Stimulated activated naive CD8-positive, alpha-beta T cell treated with anti-CD3 and anti-CD28 coated beads, Interleukin-15, Interleukin-2, amounts not matched to agents 100 ng/mL and 50 ng/mL, for 24 hours (primary cell): ENCODE data around the gene DPH7.
"Not testable (repeated sequence)": the region's sequence is repeated elsewhere in the genome, so short reads cannot be mapped to it uniquely, and the experiment has no call there.

Experiments
- H3K27ac Mint-ChIP-seq: one replicate; pipeline ENCODE4 v1.8.0; 2021; ENCODE audit warnings: mild to moderate bottlenecking, mixed read lengths
- H3K27me3 Mint-ChIP-seq: one replicate; pipeline ENCODE4 v1.8.0; 2021; ENCODE audit warnings: mixed read lengths
- H3K36me3 Mint-ChIP-seq: one replicate; pipeline ENCODE4 v1.8.0; 2021; ENCODE audit warnings: low read depth, mixed read lengths
- H3K4me1 Mint-ChIP-seq: one replicate; pipeline ENCODE4 v1.8.0; 2021; ENCODE audit warnings: low read depth, mixed read lengths
- H3K4me3 Mint-ChIP-seq: one replicate; pipeline ENCODE4 v1.8.0; 2021; ENCODE audit warnings: mild to moderate bottlenecking, mixed read lengths
- H3K9me3 Mint-ChIP-seq: one replicate; pipeline ENCODE4 v1.8.0; 2021; ENCODE audit warnings: mixed read lengths

DPH7 gene

DNA sequence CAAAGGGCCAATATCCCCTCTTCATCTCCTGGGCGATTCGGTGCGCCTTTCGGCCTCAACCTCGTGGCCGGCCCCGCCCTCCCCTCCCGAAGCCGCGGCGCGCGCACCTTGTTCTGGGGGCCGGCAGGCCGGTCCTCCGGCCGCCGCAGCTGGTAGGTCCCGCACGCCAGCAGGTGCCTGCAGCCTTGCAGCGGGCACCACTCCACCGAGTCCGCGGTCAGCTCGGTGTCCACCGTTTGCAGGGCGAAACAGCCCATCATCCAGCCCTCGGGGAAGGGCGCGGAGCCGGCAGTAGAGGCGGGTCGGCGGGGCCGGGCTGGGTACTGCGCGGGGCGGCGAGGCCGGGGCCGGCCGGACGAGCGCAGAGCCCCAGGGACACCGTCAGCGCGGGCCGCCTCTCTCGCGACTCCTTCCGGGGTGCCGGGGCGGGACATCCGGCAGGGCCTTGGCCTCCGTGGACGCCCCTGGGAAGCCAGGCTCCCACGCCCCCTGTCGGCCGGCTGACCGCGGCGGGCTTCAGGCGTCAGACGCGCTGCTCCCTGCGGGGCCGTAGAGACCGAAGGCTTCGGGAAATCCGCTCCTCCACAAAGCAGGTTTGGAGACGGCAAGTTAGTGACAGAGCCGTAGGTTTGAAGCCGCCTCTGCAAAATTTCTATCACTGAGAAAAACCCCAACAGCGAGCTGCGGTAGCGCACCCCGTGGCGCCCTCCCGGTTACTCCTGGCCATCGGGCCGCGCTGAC, at the start of gene DPH7:
TSS of gene DPH7 (minus strand) at position 408 of the 741 bp plus-strand sequence. CDS start at position 260, 148 bp downstream.
- H3K9me3 Mint-ChIP-seq: no peaks in the 10 kb centered on the region
- H3K27me3 Mint-ChIP-seq: no peaks in the 10 kb centered on the region
- peak within 1 kb of the TSS; percentile 82 for H3K27ac Mint-ChIP-seq
- H3K4me1 Mint-ChIP-seq: peaks cover 39% of the 10 kb centered on the region
- H3K4me3 Mint-ChIP-seq: peak within 1 kb of the TSS; percentile 91
- peaks cover 51% of the 10 kb centered on the region for H3K36me3 Mint-ChIP-seq

GRCh38 chr9:137627406-137627805, 48.7 kb upstream of the DPH7 start:
- Mint-ChIP-seq H3K4me1 (peaks cover 65% of the 10 kb centered on the region), H3K27ac (peak overlapping the region; percentile 36), H3K36me3 (peaks cover 22% of the 10 kb centered on the region)
- H3K4me3 Mint-ChIP-seq, H3K27me3 Mint-ChIP-seq, H3K9me3 Mint-ChIP-seq: not testable (repeated sequence)

- peaks cover 63% of the 10 kb centered on the region for H3K4me1 Mint-ChIP-seq
- no peak overlapping the region for H3K27ac Mint-ChIP-seq
- H3K27me3 Mint-ChIP-seq: no peaks in the 10 kb centered on the region
- peaks cover 22% of the 10 kb centered on the region for H3K36me3 Mint-ChIP-seq
- H3K4me3 Mint-ChIP-seq: peak overlapping the region; percentile 8
- H3K9me3 Mint-ChIP-seq: no peaks in the 10 kb centered on the region
Measured at GRCh38 chr9:137626464-137626863, 47.7 kb upstream of the DPH7 start.

DNA sequence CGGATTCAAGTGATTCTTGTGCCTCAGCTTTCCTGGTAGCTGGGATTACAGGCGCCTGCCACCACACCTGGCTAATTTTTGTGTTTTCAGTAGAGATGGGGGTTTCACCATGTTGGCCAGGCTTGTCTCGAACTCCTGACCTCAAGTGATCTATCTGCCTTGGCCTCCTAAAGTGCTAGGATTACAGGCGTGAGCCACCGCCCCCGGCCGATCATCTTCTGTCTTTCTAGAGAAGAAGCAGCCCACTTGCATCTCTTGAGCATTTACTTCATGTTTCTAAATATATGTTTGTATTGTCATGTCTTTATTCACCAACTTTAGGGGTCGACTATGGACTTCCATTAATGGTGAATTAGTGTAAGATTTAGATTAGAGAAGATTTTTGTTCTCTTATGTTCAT, 43.5 kb upstream of the DPH7 start:
- Mint-ChIP-seq H3K4me1 (peaks cover 56% of the 10 kb centered on the region), H3K27ac (peak overlapping the region; percentile 65), H3K36me3 (peaks cover 21% of the 10 kb centered on the region)
- H3K9me3 Mint-ChIP-seq, H3K27me3 Mint-ChIP-seq, H3K4me3 Mint-ChIP-seq: not testable (repeated sequence)

DNA sequence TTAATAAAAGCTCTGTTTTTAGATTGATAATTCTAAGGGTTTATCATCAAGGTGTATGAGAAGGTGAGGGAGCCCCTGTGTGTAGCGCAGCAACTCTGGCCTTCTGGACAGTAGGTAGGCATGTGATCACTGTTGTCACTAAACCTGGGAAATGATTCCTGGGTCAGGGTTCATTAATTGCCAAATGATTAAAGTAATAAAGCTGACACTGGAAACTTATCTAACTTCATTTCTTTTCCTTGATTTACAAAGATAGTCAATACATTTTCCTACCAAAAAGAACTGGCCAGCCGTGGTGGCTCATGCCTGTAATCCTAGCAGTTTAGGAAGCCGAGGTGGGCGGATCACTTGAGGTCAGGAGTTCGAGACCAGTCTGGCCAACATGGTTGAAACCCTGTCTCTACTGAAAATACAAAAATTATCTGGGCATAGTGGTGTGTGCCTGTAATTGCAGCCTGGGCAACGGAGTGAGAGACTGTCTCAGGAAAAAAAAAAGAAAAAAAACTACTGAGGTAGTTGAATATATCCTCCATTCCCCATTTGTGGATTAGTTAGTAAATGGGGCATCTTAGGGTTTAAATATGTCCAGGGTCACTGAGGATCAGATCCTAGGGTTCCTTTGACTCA, 42.5 kb upstream of the DPH7 start:
- H3K9me3 Mint-ChIP-seq: no peaks in the 10 kb centered on the region
- H3K4me1 Mint-ChIP-seq: peaks cover 61% of the 10 kb centered on the region
- peak overlapping the region; percentile 65 for H3K27ac Mint-ChIP-seq
- peak overlapping the region; percentile 86 for H3K4me3 Mint-ChIP-seq
- peaks cover 22% of the 10 kb centered on the region for H3K36me3 Mint-ChIP-seq
- no peaks in the 10 kb centered on the region for H3K27me3 Mint-ChIP-seq

- H3K27ac Mint-ChIP-seq: peak overlapping the region; percentile 65
- H3K4me1 Mint-ChIP-seq: peaks cover 59% of the 10 kb centered on the region
- H3K36me3 Mint-ChIP-seq: peaks cover 22% of the 10 kb centered on the region
- H3K4me3 Mint-ChIP-seq: peak overlapping the region; percentile 86
- H3K9me3 Mint-ChIP-seq: no peaks in the 10 kb centered on the region
- H3K27me3 Mint-ChIP-seq: no peaks in the 10 kb centered on the region
Measured at GRCh38 chr9:137620581-137620980, 41.9 kb upstream of the DPH7 start.

DNA sequence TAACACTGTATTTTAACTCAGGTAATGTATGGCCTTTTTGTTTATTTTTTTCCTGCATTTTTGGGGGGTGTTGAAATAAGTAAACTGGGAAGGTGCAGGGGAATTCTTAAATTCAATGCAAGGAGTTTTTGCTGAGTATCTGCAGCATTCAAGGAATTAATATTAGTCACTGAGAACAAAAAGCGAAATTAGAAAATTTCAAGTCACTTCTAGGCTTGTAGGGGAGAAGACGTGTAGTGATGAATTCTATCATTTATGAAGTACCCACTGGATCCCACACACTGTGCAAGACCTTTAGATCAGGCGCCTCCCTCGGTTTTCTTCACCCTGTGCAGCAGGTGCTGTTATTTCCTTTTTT, 41.3 kb upstream of the DPH7 start:
- peaks cover 53% of the 10 kb centered on the region for H3K4me1 Mint-ChIP-seq
- peak overlapping the region; percentile 77 for H3K27ac Mint-ChIP-seq
- H3K27me3 Mint-ChIP-seq: no peaks in the 10 kb centered on the region
- no peaks in the 10 kb centered on the region for H3K9me3 Mint-ChIP-seq
- H3K4me3 Mint-ChIP-seq: peak overlapping the region; percentile 86
- H3K36me3 Mint-ChIP-seq: peaks cover 22% of the 10 kb centered on the region

GRCh38 chr9:137619240-137620047, 40.7 kb upstream of the DPH7 start:
- H3K27me3 Mint-ChIP-seq: no peaks in the 10 kb centered on the region
- peaks cover 22% of the 10 kb centered on the region for H3K36me3 Mint-ChIP-seq
- no peaks in the 10 kb centered on the region for H3K9me3 Mint-ChIP-seq
- peaks cover 52% of the 10 kb centered on the region for H3K4me1 Mint-ChIP-seq
- peak overlapping the region; percentile 77 for H3K27ac Mint-ChIP-seq
- peak overlapping the region; percentile 86 for H3K4me3 Mint-ChIP-seq

DNA sequence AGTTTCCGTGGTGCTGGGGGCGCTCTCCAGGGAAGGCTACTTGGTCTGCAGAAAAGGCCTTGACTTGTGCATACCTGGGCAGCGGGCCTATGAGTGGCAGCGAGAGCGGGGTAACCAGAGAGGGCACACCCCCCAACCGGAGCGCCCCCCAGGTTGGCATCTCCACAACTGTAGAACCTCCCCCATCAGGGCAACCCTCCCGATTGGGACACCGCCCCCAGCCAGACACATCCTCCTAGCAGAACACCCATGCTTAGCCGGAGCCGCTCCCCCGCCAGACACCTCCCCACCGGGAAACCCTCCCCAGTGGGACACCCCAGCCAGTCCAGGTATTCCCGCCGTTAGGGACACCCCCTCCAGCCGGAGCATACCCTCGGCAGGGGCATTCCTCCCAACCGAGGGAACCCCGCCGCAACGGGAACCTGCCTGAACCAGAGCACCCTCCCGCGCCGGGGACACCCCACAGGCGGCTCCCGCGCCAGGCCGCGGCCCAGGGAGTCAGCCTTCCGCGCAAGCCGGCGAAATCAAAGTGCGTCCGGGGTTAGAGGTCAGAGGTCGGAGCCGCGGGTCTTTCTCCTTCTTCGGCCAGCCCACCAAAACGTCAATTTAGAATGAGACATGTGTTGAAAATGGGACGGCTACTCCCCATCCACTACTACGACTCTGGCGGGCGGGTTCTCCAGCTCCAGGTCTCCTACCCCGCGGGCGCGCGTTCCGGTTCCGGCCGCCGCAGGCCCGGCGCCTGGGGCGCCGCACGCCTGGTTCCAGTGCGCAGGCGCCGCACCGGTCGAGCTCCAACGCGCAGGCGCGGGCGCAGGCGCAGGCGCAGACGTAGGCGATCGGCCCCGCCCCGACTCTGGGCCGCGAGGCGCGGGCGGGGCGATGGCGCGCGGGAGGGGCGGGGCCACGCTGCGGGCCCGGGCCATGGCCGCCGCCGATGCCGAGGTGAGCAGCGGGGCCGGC, 39.7 kb upstream of the DPH7 start, which contains the start of gene EHMT1:
TSS of gene EHMT1 (plus strand) at position 901 of the 963 bp plus-strand sequence. CDS start at position 925, 24 bp downstream.
- no peaks in the 10 kb centered on the region for H3K9me3 Mint-ChIP-seq
- no peaks in the 10 kb centered on the region for H3K27me3 Mint-ChIP-seq
- peak within 1 kb of the TSS; percentile 88 for H3K4me3 Mint-ChIP-seq
- H3K36me3 Mint-ChIP-seq: peaks cover 18% of the 10 kb centered on the region
- peaks cover 48% of the 10 kb centered on the region for H3K4me1 Mint-ChIP-seq
- peak within 1 kb of the TSS; percentile 91 for H3K27ac Mint-ChIP-seq

- H3K4me1 Mint-ChIP-seq: peaks cover 44% of the 10 kb centered on the region
- H3K27ac Mint-ChIP-seq: no peak overlapping the region
- H3K27me3 Mint-ChIP-seq: no peaks in the 10 kb centered on the region
- H3K4me3 Mint-ChIP-seq: no peak overlapping the region
- H3K36me3 Mint-ChIP-seq: peaks cover 9% of the 10 kb centered on the region
- no peaks in the 10 kb centered on the region for H3K9me3 Mint-ChIP-seq
Measured at GRCh38 chr9:137615387-137615871, 36.7 kb upstream of the DPH7 start.

DNA sequence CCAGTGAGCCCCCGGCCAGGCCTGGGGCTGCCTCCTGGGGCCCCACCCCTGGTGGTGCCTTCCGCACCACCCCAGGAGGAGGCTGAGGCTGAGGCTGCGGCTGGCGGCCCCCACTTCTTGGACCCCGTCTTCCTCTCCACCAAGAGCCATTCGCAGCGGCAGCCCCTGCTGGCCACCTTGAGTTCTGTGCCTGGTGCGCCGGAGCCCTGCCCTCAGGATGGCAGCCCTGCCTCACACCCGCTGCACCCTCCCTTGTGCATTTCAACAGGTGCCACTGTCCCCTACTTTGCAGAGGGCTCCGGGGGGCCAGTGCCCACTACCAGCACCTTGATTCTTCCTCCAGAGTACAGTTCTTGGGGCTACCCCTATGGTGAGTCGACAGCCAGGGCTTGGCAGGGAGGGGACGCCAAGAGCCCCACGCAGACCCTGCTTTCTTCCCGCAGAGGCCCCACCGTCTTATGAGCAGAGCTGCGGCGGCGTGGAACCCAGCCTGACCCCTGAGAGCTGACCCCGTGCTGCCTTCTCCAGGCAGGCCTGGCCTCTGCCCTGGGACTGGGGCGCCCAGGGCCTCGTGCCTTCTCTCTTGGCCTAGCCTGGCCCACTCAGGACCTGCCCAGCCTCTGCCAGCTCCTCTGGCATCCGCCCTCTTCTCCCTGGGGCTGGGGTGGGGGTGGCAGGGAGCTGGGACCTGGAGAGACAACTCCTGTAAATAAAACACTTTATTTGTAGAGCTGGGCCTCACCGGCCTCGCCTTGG, 36.1 kb upstream of the DPH7 start:
- peaks cover 5% of the 10 kb centered on the region for H3K36me3 Mint-ChIP-seq
- H3K4me3 Mint-ChIP-seq: no peak overlapping the region
- no peak overlapping the region for H3K27ac Mint-ChIP-seq
- H3K9me3 Mint-ChIP-seq: no peaks in the 10 kb centered on the region
- H3K27me3 Mint-ChIP-seq: no peaks in the 10 kb centered on the region
- H3K4me1 Mint-ChIP-seq: peaks cover 38% of the 10 kb centered on the region

- Mint-ChIP-seq H3K4me1 (peaks cover 33% of the 10 kb centered on the region), H3K36me3 (peaks cover 5% of the 10 kb centered on the region), H3K27ac (no peak overlapping the region), H3K27me3 (no peaks in the 10 kb centered on the region), H3K4me3 (no peak overlapping the region), H3K9me3 (no peaks in the 10 kb centered on the region)
Measured at GRCh38 chr9:137613738-137614523, 35.2 kb upstream of the DPH7 start.

DNA sequence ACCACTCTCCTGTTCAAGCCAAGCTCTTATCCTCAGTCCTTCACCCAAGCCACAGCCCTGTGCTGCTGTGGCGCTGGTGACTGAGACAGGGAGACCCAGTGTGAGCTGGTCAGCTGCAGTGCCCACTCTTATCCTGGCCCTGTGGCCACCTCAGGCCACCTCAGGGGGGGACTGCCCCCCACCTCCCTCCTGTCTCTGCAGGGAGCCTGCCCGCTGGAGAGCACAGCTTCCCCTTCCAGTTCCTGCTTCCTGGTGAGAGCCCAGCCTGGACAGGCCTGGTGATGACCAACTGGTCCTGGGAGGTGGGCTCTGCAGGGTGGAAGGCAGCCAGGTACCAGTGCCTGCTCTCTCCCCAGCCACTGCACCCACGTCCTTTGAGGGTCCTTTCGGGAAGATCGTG, 34.5 kb upstream of the DPH7 start:
- H3K9me3 Mint-ChIP-seq: no peaks in the 10 kb centered on the region
- H3K4me1 Mint-ChIP-seq: peaks cover 33% of the 10 kb centered on the region
- H3K27ac Mint-ChIP-seq: no peak overlapping the region
- H3K36me3 Mint-ChIP-seq: peaks cover 5% of the 10 kb centered on the region
- no peak overlapping the region for H3K4me3 Mint-ChIP-seq
- H3K27me3 Mint-ChIP-seq: no peaks in the 10 kb centered on the region
